GM18861 (cell line): ENCODE measurements around the gene FIGNL2.
"Not testable (repeated sequence)": the region's sequence is repeated elsewhere in the genome, so short reads cannot be mapped to it uniquely, and the experiment has no call there.

Experiments used
- ATAC-seq: cut with Tn5 transposase; IDR thresholded peaks from one replicate; pipeline ENCODE4 v1.9.1; 2021; ENCODE audit not compliant: unreplicated experiment

The FIGNL2 gene

DNA sequence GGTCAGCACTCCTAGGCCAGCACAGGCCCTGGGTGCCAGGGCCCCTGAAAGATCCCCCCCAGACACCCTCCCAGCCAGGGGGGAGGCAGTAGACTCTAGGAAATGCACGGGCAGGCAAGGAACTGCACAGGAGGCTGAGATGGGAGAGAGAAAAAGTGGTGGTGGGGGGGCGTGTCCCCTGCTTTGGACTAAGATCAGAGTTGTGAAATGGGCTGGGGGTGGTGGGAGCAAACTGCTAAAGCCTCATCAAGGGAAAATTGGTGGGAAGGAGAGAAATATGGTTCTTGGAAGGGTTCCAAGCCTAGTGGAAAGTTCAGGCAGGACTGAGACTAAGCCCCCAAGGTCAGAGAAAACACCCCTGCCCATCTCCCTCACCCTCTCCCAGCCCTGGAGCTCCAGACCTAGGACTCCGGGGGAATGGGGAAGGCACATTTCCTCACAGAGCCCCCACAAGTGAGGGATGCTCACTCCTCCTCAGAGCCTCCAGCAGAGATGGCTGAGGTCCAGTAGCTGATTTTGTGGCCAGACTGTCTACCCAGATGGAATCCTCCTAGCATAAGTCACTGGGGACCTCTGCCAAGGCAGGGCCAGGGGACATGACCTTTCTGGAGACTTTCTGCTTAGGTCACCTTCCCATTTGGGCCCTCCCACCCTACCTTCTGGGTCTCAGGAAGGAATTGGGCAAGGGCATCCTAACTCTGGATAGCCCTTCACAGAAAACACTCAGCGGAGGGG, 29.8 kb downstream of the FIGNL2 start:
- ATAC-seq: no peak

DNA sequence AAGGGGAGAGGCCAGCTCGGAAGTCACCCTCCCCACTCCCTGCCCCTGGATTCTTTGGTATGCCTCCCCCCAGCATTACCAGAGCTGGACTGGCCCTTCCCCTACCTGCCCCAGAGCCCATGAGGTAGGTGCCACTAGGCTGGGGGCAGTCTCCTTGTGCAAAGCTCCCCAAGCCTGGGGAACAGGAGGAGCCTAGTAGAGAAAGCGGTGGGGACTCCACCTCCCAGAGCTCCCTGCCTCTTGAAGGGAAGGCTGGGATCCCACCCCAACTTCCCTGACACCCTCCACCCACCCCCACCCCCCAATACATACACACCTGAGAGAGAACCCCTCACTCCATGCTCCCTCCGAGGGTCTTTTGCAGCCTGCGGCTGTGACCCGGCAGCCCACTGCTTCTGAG, 30.4 kb downstream of the FIGNL2 start:
- no peak for ATAC-seq

DNA sequence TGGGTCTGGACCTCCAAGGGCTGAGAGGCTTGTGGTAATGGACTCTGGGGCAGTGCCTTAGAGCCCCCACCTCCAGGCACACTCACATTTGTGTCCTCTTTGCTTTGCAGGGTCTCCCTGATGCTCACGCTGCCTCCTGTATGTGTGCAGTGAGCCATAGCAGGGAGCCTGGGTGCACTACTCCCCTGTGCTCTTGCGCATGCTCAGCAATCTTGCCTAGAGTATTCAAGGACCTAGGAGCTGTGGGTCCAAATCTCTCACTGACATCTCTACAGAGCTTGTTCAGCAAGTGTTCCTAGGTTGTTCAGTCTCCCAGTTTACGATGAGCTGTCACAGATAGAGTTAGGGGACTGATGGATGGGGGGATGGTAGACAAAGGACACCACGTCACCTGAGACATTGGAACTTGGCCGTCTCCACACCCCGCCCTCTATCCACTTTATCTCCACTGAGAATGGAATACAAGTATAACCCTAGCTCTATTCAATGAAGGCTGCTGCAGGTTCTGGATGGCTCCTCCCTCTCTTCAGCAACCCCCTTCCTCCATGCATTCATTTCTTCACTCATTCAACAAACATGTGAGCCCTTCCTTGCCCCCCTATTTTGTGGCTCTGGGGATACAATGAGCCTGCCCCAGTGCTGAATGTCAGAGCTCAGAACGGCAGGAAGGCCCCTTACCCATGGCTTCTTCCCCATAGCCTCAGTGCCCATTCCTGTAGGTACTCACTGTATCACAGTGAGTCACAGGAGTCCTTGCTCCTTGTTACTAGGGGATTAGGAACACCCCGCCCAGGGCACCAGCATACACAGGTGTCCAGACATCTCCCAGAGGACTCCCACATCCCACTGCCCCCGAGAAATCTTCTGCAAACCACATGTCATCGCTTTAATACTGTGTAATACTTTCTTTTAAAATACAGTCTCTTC, 31.2 kb downstream of the FIGNL2 start:
- no peak for ATAC-seq

DNA sequence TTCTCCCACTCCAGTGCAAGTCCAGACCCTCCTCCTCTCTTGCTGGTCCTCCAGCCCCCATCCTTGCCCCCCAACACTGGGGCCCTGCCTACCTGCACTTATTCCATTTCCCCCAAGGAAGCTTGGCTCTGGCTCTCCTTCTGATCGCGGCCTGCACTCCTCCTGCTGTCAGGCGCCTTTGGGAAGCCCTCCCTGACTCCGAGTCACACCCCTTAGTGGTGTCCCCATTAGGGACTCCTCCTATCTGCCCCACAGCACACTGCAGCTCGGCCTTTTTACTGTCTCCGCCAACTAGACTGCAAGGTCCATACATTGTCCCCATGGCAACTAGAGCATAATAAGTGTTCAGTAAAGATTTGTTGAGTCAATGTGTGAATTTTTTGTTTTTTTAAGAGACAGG, 32.9 kb downstream of the FIGNL2 start:
- ATAC-seq: no peak

DNA sequence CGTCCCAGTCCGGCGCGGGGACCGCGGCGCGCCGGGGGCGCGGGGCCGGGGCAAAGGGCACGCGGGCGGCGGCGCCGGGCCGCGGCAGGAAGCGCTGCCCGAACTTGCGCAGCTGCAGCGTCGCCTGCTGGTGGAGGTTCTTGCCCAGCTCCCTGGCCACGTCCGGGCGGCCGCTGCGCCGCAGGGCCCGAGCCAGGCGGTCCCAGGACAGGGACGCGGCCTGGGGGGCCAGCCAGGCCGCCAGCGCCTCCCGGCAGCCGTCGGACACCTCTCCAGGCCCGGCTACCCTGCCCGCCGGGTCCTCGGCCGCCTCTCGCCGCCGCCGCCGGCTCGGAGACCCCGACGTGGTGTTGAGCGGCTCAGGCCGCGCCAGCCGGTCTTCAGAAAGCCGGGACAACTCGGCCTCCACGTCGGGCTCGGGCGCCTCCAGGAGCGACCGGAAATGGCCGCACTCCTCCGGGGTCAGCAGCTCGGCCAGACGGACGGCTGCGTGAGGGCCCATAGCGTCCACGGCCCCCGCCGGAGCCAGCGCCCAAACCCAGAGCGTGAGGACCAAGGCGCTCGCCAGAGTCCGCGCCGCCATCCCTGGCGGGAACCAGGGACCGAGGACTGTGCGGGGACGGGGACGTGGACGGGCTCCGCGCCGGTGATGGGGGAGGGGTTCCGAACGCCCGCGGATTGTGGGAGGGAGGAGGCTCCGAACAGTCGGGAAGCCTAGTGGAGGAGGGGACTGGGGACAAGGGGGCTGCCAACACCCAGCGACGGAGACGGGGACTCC, 34.0 kb downstream of the FIGNL2 start:
- ATAC-seq: no peak

DNA sequence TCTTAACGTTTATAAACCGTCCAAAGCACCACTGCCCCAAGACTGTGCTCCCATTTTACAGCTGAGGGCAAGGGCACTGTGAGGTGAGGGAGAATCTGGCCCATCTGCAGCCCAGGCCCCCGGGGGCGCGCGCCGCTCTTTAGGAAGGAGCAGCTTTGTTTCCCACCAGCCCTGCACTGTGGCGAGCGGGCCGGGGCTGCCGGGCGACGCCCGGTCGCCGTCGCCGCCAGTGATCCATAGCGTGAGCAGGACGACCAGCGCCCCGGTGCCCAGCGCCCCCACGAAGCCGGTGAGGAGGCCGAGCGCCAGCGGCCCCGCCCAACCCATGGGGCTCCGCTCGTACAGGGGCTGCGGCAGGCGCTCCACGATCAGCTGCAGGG, 34.6 kb downstream of the FIGNL2 start:
- ATAC-seq: no peak

DNA sequence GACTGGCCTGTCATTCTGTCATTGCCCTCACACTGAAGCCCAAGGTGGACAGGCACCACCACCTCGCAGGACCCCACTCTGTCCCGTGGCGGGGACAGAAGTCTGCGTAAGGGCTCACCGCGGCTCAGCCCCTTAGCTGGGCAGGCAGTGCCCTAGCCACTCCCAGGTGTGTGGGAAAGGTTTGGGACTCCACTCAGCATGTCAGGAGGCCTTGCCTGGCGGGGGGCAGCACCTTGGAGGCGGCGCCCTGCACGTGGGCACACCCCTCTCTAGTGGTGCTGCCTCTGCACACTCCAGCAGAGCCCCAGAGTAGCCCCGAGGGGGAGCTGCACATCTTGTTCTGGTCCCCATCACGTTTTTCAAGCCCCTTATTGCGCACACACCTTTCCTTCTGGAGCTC, 35.6 kb downstream of the FIGNL2 start:
- ATAC-seq: no peak

DNA sequence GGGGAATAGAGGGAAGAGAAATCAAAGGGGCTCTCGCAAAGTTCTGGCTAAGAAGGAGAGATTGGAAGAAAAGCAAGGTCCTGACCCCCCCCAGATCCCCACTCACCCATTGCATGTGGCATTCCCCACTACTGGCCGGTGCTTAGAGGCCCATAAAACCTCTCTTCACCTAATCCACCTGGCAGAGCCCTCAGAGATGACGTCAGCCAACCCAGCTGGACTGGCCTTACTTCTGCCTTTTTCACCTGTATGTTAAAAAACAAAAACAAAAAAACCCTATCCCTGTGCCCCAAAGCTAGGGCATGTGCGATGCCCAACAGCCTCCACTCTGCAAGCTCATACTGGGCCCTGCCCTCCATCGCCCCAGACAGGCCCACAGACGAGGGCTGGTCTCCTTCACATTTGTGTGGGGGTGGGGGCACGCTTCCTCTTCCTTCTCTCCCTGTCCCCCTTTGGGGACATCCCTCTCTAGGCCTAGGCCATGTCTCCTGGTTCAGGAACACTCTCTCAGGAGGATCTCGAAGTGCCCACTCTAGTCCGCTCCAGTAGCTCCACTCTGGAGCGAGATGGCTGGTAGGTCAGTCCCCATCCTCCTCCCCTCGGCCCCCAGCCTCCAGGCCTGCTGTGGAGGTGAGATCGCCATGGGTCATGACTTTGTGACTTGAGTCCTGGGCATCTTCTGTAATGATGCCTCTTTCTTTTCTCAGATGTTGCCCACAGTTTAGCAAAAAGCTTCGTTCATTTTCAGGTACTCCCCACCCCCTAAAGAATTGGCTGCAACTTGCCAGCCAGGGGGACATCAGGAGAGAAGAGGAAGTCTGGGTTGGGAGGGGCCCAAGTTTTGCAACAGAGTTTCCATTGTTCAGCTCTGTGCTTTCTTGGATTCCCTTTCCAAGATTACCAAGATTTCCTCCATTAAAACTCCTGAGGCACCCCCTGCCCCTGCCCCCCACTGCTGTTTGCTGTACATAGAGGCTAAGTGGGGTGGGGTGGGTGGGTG, 37.0 kb downstream of the FIGNL2 start:
- no peak for ATAC-seq

DNA sequence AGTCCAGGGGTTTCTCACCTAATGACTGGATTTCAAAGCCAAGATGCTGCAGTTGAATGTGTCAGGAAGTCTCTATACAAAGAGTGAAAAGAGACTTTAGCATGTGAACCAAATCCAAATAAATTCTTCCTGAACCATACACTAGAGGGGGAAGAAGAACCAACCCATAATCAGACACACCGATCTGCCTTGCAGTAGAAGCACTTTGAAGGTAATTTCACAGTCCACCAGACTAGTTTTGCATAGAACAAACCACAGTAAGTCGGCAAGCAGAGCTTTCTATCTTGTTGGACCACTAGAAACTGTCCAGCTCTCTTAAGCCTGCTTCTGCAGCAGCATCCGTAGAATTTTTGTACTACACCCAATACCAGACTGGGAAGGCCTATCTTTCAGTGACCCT, 39.3 kb downstream of the FIGNL2 start:
- ATAC-seq: no peak

DNA sequence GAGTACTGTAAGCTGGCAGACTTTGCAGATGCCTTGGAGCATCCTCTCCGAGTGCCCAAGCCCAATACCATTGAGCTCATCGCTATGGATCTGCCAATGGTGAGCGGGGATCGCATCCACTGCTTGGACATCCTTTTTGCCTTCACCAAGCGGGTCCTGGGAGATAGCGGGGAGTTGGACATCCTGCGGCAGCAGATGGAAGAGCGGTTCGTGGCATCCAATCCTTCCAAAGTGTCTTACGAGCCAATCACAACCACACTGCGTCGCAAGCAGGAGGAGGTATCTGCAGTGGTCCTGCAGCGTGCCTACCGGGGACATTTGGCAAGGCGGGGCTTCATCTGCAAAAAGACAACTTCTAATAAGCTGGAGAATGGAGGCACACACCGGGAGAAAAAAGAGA, 41.6 kb downstream of the FIGNL2 start:
- ATAC-seq: no peak

DNA sequence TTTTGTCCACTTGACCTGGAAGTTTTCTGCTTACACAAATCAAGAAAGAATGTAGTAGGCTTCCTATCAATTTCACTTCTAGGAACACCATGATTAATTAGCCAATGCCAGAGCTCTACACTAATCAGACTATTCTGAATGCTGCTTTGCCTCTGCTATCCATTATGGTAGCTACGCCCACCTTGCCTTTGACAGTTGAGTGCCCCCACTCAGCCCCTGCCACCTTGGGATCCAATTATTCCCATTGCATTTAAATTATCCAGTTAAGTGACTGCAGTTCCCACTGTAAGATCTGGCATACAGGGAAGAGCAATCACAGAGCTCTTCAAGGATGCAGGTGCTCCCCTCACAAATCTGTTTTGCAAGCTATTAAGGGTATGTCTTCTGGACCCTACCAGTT, 47.5 kb downstream of the FIGNL2 start:
- ATAC-seq: no peak

DNA sequence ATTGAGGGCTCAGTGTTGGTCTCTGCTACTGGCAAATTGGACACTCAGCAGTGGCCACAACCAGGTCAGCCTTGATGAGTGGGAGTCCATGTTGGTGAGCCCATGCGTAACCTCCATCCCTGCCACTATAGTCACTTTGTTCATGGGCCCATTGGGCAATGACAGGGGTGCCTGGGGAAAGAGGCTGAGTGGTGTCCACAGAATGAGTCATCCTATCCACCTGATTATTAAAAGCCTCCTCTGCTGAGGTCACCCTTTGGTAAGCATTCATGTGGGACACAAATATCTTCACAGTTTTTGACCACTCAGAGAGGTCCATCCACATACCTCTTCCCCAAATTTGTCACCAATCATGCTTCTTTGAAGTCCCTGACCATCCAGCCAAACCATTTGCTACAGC, 50.0 kb downstream of the FIGNL2 start:
- ATAC-seq: no peak

DNA sequence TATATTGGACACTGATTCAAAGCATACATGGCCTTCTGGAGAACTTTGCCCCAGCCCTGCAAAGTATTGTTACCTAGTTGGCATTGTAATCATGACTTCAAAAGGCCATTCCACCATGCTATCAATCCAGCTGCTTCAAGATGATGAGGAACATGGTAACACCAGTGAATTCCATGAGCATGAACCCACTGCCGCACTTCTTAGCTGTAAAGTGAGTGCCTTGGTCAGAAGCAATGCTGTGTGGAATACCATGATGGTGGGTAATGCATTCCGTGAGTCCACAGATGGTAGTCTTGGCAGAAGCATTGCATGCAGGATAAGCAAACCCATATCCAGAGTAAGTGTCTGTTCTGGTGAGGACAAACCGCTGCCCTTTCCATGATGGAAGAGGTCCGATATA, 50.5 kb downstream of the FIGNL2 start:
- not testable (repeated sequence) for ATAC-seq

DNA sequence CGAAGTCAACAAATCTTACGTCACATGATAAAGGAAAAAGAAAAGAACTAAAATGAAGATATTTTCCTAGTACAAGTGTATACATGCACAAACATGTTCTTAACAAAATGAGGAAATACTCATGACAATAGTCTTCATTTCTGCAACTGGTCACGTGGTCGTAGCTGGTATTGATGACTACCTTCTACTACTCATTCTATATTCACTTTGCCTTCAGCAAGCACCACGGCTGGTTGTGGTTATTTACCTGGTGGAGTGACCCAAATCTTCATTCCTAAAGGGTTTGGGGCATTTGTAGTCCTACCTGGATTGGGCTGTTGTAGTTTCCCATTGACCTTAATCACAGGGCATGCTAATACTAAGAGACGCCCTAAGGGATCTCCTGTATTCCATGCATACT, 51.2 kb downstream of the FIGNL2 start:
- ATAC-seq: no peak

DNA sequence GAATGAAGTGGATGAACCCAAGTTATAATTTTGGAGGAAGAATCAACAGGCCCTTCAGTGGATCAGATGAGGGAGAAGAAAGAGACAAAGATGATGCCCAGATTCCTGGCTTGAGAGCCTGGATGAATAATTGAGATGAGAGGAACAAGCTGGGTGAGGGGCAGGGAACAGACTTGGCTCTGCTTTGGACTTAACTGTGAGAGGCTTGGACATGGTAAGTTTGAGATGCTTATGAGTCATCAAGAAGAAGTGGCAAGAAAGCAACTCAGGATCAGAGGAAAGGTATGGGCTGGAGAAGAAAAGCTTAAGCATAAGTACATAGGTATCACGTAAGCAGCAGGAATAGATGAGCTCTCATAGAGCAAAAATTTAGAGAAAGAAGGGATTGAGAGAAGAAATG, 55.3 kb downstream of the FIGNL2 start:
- ATAC-seq: no peak

DNA sequence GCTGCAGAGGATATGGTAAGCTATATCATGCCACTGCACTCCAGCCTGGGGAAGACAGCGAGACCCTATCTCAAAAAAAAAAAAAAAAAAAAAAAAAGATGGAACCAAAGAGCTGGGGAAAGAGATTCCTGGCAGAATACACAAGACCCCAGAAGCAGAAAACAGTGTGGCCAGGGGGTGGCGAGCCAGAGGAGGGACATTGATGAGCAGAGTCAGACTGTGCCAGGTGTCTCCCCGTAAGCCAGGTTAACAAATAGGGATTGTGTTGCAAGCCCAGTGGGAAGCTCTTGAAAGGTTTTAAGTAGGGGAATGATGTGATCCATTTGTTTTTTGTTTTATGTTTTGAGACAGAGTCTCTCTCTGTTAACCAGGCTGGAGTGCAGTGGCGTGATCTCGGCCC, 56.1 kb downstream of the FIGNL2 start:
- no peak for ATAC-seq

DNA sequence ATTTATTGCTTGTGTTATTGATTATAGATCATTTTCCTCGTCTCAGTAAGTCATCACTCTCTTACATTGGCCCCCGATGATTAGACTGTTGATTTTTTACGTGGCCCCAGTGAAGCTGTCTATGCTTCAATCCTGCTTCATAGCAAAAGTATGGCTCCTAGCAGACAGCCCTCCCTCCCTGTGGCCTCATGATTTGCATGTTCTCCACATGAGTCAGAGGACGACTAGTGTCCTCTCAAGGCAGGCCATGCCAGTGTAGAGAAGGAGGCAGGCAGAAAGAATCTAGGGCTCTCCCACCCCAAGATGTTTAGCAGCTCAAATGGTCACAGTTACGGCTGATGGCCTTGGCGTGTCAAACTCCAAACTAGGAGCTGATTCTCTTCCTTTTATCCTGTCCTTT, 59.6 kb downstream of the FIGNL2 start:
- ATAC-seq: no peak

DNA sequence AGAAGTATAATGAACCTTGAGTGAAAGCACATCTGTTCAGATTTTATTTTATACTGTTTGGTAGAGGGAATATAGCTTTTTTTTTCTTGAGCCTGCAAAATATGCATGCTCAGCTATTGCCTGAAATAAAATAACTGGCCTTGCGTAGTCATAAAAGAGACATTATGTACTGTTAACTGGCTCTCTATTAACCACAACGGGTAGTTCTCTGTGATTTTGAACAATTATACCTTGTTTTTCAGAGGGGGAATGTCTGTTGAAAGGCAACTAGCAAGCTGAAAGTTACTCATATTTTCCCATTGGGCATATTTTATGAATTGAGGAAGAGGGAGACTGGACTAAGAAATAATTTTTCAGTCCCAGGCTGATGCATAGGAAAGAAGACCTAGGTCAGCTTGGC, 62.6 kb downstream of the FIGNL2 start:
- no peak for ATAC-seq

DNA sequence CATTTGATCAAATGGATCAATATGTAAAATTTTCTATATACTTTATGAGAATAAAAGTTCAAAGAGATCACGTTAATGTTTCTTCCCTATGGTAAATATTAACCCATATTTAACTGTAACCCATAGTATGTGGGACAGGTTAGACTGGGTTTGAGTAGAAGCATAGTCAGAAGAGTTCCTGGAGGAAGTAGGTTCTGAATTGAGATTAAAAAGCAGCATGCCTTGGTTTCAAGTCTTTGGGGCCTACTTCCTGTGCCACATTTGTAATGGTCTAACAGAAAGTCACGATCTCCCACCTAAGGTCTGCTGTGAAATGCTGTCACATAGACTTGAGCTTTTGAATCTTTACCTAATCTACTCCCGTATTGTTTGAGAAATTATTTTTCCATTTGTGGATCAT, 63.8 kb downstream of the FIGNL2 start:
- no peak for ATAC-seq

DNA sequence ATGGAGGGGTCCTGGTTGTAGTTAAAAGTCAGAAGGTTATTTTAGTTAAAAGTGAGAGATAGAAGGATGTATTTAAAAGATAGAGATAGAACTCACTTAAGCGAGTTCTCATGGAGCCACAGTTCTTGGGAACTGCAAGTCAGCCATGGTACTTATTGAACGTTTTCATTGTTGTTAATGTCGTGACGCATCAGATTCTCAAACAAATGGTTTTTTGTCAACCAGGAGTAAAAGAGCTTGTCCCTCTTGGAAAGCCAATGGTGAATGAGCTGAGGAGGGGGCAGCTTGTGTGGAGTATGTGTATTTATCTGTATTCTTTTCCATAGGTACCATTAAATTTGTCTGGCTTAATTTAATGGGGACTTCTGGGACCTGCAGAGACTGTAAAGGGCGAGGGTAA, 68.6 kb downstream of the FIGNL2 start:
- ATAC-seq: no peak
